HG03521 (cell line): Measurements from ENCODE around the gene DELE1.
"Not testable (repeated sequence)": the region's sequence is repeated elsewhere in the genome, so short reads cannot be mapped to it uniquely, and the experiment has no call there.

ENCODE experiments used
- ATAC-seq: cut with Tn5 transposase; IDR thresholded peaks from one replicate; pipeline ENCODE4 v1.9.1; 2021; ENCODE audit warnings: mild to moderate bottlenecking, moderate library complexity; ENCODE audit not compliant: unreplicated experiment

The DELE1 gene

GRCh38 chr5:141883892-141884318, 39.8 kb upstream of the DELE1 start:
- no peak for ATAC-seq

DNA sequence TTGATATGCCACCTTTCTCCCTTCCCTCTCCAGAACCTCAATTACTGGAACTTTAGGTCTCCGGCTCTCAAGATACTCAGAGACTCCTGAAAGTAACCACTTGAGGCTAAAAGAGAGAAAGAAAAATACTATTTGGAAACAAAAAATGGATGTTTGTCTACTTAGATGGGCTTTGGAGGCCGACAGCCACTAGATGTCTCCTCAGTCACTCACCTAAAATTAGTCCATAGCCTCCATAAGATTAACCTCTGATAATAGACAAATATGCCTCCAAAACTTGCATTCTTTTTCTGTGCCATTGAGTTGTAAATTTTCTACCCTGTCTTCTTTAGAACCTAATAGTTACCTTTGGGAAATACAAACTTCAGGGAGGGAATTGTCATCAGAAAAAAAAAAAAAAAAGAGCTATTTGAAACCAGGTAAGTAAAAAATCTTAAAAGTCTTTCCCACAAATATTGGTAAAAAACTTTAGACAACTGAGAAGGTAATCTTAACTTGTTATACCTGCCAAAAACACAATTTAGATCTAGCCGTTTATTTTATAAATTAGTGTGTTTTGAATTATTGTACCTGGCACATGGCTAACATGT, 34.3 kb upstream of the DELE1 start:
- ATAC-seq = no peak

DNA sequence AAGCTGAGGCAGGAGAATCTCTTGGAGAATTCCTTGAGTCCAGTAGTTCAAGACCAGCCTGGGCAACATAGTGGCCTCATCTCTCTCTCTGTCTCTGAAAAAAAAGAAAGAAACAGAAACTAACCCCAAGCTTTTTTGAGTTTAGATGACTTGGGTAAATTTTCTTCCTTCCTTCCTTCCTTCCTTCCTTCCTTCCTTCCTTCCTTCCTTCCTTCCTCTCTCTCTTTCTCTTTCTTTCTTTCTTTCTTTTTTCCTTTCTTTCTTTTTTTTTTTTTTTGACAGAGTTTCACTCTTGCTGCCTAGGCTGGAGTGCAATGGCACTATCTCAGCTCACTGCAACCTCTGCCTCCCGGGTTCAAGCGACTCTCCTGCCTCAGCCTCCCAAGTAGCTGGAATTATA, 33.2 kb upstream of the DELE1 start:
- not testable (repeated sequence) for ATAC-seq

GRCh38 chr5:141897425-141897824, 26.2 kb upstream of the DELE1 start:
- ATAC-seq = no peak

GRCh38 chr5:141898448-141899049, 25.1 kb upstream of the DELE1 start:
- no peak for ATAC-seq

- no peak for ATAC-seq
Observed at GRCh38 chr5:141902015-141902814, 21.5 kb upstream of the DELE1 start.

GRCh38 chr5:141903261-141903660, 20.4 kb upstream of the DELE1 start:
- ATAC-seq = no peak

DNA sequence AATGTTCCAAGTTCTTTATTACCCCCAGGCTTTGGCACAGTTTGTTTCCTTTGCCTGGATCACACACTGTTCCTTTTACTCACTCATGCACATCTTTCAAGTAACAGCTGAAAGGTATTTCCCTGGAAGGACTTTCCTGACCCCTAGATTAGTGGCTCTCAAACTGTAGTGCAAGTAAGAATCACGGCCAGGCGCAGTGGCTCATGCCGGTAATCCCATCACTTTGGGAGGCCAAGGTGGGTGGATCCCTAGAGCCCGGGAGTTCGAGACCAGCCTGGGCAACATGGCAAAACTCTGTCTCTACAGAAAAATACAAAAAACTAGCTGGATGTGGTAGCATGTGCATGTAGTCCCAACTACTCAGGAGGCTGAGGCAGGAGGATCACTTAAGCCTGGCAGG, 19.1 kb upstream of the DELE1 start:
- no peak for ATAC-seq

DNA sequence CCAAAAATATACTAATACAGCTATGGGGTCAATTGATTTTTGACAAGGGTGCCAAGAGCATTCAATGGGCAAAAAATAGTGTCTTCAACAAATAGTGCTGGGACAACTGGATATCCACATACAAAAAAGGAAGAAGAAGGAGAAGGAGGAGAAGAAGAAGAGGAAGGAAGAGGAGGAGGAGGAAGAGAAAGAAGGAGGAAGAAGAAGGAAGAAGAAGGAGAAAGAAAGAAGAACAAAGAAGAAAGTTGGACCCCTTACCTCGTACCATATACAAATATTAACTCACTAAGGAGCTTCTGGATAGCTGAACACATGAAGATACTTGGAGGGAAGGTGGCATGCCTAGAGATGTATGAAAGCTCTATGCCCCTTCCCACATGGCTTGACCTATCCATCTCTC, 17.2 kb upstream of the DELE1 start:
- ATAC-seq = no peak

- no peak for ATAC-seq
Observed at GRCh38 chr5:141906972-141907371, 16.7 kb upstream of the DELE1 start.

- ATAC-seq = no peak
Observed at GRCh38 chr5:141908796-141909195, 14.9 kb upstream of the DELE1 start.

DNA sequence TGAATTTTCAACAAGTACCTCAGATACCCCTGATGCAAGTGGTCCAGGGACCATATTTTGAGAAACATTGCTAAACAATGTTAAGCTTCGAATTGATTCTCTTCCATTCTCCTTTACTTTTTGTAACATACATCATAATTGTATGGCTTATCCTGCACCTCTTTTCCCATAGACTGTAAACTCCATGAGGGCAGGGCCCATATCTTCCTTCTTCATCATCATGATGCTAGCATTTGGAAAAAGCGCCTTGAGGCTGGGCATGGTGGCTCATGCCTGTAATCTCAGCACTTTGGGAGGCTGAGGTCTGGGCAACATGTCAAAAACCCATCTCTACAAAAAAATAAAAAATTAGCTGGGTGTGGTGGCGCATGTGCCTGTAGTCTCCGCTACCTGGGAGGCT, 14.5 kb upstream of the DELE1 start:
- ATAC-seq = no peak

DNA sequence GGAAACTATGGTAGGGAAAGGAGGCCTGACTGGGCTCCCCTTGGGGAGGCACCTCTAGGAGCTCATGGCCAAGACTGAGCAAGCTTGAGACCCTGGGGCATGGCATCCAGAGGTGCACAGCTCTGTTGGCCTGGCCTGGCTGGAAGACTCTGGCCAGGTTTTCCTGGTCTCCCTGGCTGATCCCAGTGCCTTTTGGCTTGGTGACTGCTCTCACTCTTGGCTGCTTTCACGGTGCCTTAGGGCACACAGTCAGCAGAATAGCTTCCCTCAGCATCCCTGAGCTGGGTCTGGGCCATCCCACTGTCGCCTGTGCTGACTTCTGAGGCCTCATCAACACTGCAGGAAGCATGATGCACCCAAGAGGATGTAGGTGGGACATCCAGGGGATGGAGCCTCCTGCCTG, 13.4 kb upstream of the DELE1 start:
- ATAC-seq = no peak

DNA sequence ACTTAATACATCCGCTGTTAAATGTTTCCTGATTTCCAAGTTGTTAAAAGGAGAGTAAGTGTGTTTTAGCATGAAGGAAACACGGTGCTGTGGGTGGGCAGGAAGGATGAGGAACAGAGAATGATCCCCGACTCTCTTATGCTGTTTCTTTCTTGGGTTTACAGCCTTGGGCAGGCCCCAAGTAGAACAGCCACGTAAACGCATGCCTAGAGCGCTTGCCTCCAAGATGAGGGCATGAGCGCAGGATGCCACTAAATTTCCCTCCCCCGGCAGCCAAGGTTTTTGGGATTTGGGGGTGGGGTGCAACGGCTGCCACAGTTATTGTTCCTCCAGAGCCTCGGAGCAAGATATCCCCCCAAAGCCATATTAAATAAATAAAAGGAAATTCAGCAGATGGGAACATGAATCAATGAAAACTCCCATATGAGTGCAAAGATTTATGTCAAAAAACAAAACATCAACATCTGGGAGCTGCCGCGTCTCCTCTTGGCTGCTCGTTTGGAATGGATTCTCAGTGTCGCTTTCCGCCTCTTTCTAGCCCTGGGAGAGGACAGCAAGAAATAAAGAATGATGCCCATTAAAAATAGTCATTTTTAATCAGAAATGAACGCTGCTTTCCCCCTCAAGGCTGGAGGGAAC, 10.0 kb upstream of the DELE1 start:
- ATAC-seq = no peak

DNA sequence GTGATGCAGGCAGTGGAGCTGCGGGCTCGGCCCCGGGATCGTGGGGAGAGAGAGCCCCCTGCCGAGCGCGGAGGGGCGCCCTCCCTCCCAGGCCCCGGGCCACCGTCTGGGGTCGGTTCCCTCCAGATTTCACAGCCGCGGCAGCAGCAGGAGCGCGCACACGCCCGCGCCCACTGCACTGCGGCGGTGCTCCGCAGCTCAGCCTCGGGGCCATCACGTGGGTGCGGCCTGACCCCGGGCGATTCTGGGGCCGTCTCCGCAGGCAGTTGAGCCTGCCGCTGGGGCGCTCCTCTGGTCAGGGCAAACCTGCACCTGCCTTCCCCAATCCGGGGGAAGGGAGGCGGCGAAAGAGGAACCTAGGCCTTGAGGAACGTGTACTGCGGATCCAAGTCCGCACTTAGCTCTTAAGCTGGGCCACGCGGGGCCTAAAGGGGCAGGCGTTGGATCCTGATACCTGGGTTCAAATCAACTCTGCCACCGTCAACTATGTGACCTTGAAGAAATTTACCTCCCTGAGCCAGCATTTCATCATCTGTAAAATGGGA, 9.4 kb upstream of the DELE1 start:
- ATAC-seq = no peak

GRCh38 chr5:141914797-141915196, 8.9 kb upstream of the DELE1 start:
- no peak for ATAC-seq

DNA sequence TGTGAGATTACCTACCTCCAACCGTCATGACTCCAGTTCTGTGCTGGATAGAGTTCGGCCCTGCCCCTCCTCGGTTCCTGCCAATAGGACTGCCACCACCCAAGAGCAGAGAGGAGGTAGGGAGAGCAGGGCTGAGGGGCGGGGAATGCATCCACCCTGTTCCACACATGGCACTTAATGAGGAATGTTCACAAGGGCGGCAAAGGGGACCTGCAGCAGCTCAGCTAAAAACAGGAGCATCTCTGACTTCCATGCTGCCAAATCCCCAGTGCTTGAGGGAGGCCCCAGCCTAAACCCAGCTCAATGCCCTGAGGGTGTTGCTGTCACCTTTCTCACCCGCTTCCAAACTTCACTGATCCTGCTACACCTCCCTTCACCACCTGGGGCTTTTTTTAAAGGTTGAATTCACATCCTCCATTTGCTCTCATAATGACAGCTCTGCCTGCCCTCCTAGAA, 7.8 kb upstream of the DELE1 start:
- no peak for ATAC-seq

DNA sequence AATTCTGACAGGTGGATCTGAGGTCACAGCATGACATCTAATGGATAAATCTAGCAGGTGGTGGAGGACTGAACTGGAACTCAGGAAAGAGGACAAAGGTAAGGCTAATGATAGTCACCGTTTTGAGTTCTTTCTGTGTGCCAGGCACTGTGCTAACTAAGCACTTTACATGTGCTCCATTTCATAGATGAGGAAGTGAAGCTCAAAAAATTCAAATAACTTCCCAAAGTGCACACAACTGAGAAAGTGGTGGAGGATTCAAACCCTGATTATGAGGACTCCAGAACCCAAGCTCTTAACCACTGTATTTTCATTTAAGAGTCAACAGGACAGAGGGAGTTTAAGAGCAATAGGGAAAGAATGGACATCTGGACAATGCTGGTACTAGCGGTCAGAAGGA, 7.1 kb upstream of the DELE1 start:
- ATAC-seq = no peak

DNA sequence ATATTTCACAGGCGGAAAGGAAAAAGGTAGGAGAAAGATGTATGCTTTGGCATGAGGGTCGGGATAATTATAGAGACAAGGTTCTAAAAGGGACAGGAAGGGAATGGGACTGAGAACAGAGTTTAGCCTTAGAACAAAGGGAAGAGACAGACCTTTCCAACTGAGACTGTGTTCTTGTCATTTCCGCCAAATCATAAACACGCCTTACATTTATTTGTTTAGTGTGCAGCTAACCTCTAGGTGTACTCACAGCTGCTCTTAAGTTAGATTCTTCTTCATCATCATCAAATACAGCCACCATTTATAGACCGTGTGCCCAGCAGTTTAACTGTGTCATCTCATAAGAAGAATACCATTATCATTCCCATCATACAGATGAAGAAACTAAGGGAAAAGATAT, 5.9 kb upstream of the DELE1 start:
- no peak for ATAC-seq

DNA sequence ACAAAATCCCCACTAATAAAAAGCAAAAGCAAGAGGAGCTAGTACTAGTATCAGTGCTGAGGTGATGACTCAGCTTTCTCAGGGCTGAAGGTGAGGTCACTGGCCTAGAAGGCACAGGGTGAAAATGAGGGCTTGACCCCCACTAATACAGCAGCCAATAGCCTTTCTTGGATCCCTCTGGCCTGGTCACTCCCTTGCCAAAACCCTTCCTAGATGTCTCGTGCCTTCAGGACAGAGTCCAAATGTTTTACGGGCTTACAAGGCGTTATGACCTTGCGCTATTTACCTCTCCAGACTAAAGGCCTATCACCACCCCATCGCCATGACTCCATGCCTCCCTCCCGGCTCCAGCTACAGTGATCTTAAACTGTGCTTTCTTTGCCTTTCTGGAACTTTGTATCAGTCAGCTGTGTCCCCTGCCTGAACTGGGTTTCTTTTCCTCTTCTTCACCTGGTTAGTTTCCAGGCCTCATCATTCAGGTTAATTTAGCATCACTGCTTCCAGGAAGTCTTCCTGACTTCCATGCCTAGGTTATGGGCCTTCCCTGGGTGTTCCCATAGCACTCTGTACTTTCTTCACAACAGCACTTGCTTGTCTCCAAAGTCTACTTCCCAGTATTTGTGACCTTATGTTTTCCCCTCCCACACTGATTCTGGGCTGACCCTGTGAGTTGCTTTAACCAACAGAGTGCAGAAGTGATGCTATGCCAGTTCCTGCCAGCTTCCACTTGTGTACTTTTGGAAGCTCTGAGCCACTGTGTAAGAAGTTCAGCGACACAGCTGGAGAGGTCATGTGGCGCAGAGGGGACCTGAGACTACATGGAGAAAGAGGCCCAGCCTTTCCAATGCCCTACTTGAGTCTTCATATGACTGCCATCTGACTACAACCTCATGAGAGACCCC, 4.2 kb upstream of the DELE1 start:
- ATAC-seq = no peak
